PC-3 (cell line): ENCODE measurements around the gene GAGE10.
"Not testable (repeated sequence)": the region's sequence is repeated elsewhere in the genome, so short reads cannot be mapped to it uniquely, and the experiment has no call there.

Experiments
- EZH2 ChIP-seq: fragments of 300-600 bp; sonication (generic); IDR thresholded peaks from one replicate; pipeline ENCODE4 v1.6.1; 2017; ENCODE audit warnings: antibody characterized with exemption, mild to moderate bottlenecking, low read length; ENCODE audit not compliant: unreplicated experiment
- EZH2phosphoT487 ChIP-seq: fragments of 300-600 bp; sonication (generic); IDR thresholded peaks from 2 replicates; pipeline ENCODE4 v1.6.1; 2018; ENCODE audit warnings: mild to moderate bottlenecking, antibody characterized with exemption, low read length, borderline replicate concordance
- TF ChIP-seq, protein P1 (sequence below): fragments of 300-600 bp; sonication (generic); conservative IDR thresholded peaks from 2 replicates; pipeline ENCODE4 v1.5.1; 2017; ENCODE audit warnings: antibody characterized with exemption, low read depth, mild to moderate bottlenecking, low read length

DNA sequence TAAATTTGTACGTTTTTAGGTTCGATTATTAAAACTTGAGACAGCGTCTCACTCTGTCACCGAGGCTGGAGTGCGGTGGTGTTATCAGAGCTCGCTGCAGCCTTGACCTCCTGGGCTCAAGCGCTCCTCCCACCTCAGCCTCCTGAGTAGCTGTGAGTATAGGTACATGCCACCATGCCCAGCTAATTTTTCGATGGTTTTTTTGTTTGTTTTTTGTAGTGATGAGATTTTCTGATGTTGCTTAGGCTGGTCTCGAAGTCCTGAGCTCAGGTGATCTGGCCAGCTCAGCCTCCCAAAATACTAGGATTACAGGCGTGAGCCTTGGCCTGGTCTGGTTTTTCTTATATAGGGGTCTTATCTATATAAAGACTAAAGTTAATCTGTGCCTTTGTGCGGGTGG is 27.0 kb downstream of the GAGE10 start:
- TF ChIP-seq EZH2, EZH2phosphoT487: not testable (repeated sequence)
- TF ChIP-seq, protein P1, sequence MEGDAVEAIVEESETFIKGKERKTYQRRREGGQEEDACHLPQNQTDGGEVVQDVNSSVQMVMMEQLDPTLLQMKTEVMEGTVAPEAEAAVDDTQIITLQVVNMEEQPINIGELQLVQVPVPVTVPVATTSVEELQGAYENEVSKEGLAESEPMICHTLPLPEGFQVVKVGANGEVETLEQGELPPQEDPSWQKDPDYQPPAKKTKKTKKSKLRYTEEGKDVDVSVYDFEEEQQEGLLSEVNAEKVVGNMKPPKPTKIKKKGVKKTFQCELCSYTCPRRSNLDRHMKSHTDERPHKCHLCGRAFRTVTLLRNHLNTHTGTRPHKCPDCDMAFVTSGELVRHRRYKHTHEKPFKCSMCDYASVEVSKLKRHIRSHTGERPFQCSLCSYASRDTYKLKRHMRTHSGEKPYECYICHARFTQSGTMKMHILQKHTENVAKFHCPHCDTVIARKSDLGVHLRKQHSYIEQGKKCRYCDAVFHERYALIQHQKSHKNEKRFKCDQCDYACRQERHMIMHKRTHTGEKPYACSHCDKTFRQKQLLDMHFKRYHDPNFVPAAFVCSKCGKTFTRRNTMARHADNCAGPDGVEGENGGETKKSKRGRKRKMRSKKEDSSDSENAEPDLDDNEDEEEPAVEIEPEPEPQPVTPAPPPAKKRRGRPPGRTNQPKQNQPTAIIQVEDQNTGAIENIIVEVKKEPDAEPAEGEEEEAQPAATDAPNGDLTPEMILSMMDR, result not testable (repeated sequence)
